WTC11 (cell line): ENCODE measurements around the gene CCDC126.

Source experiments
- ATF2 ChIP-seq: sonication (generic); formaldehyde crosslinking; IDR thresholded peaks from 2 replicates; pipeline ENCODE4 v1.8.1; 2022; ENCODE audit warnings: low read depth, missing genetic modification reagents, borderline replicate concordance
- ATF3 ChIP-seq: sonication (generic); formaldehyde crosslinking; conservative IDR thresholded peaks from 2 replicates; pipeline ENCODE4 v1.8.1; 2022; ENCODE audit warnings: mild to moderate bottlenecking, missing genetic modification reagents
- CTCF ChIP-seq: fragments of 200-600 bp; IDR thresholded peaks from 2 replicates; pipeline ENCODE4 v1.8.0; 2022; ENCODE audit warnings: antibody characterized with exemption
- MAX ChIP-seq: sonication (generic); formaldehyde crosslinking; IDR thresholded peaks from 2 replicates; pipeline ENCODE4 v1.8.0; 2022; ENCODE audit warnings: mild to moderate bottlenecking, missing genetic modification reagents
- SP1 ChIP-seq: sonication (generic); formaldehyde crosslinking; conservative IDR thresholded peaks from 2 replicates; pipeline ENCODE4 v1.8.1; 2022; ENCODE audit warnings: missing genetic modification reagents
- TCF7 ChIP-seq: sonication (generic); formaldehyde crosslinking; IDR thresholded peaks from 2 replicates; pipeline ENCODE4 v1.8.0; 2022; ENCODE audit warnings: mild to moderate bottlenecking, low read depth, missing genetic modification reagents, moderate library complexity
- USF2 ChIP-seq: sonication (generic); formaldehyde crosslinking; IDR thresholded peaks from 2 replicates; pipeline ENCODE4 v1.8.1; 2023; ENCODE audit warnings: mild to moderate bottlenecking, missing genetic modification reagents, moderate library complexity
- ZNF263 ChIP-seq: sonication (generic); formaldehyde crosslinking; IDR thresholded peaks from 2 replicates; pipeline ENCODE4 v1.8.1; 2022; ENCODE audit warnings: low read depth, mild to moderate bottlenecking, moderate library complexity, missing genetic modification reagents
- ZNF416 ChIP-seq: fragments of 250-450 bp; sonication (Bioruptor Pico); IDR thresholded peaks from 2 replicates; pipeline ENCODE4 v1.9.0; 2021; ENCODE audit warnings: mild to moderate bottlenecking, inconsistent platforms

- TF ChIP-seq SP1 (no peak), CTCF (no peak), ATF3 (CRISPR knock-in tag) (no peak), USF2 (no peak), TCF7 (CRISPR knock-in tag) (no peak), ATF2 (CRISPR knock-in tag) (no peak), ZNF416 (CRISPR knock-in tag) (no peak), ZNF263 (CRISPR knock-in tag) (no peak), MAX (CRISPR knock-in tag) (no peak)
These were observed 96.0 kb downstream of the CCDC126 start for GRCh38 chr7:23693224-23693623.
